Measurements from ENCODE around the gene TSHR.

- TF ChIP-seq EZH2 (IDR thresholded peaks at IDR 0.05; ENCODE audit: low read length, unreplicated experiment): no peak
- no peak for TF ChIP-seq EZH2phosphoT487 (IDR thresholded peaks at IDR 0.05; ENCODE audit: borderline replicate concordance, low read length)
- TF ChIP-seq, protein P1, sequence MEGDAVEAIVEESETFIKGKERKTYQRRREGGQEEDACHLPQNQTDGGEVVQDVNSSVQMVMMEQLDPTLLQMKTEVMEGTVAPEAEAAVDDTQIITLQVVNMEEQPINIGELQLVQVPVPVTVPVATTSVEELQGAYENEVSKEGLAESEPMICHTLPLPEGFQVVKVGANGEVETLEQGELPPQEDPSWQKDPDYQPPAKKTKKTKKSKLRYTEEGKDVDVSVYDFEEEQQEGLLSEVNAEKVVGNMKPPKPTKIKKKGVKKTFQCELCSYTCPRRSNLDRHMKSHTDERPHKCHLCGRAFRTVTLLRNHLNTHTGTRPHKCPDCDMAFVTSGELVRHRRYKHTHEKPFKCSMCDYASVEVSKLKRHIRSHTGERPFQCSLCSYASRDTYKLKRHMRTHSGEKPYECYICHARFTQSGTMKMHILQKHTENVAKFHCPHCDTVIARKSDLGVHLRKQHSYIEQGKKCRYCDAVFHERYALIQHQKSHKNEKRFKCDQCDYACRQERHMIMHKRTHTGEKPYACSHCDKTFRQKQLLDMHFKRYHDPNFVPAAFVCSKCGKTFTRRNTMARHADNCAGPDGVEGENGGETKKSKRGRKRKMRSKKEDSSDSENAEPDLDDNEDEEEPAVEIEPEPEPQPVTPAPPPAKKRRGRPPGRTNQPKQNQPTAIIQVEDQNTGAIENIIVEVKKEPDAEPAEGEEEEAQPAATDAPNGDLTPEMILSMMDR (conservative IDR thresholded peaks at IDR 0.05; ENCODE audit: low read depth, low read length): no peak
Observed at GRCh38 chr14:81153187-81153586, 197.8 kb downstream of the TSHR start.
